Cardiac fibroblast (primary cell): ENCODE results near the gene TTLL4.
A peak's percentile ranks its signal among the peaks of the same experiment; 100 is the strongest.

Source experiments
- DNase-seq, 2 donors: peaks; one replicate each; pipeline versions ENCODE4 v3.0.0 to v3.0.0-alpha.2; 2010; ENCODE audit warnings: low read depth in 2 of 2
- H3K4me3 ChIP-seq, 2 donors: replicated peaks in 1 of 2; 1 replicate in 1 of 2; 2 replicates in 1 of 2; pipeline ENCODE4 v1.5.1; 2011; ENCODE audit warnings: low read depth in 2 of 2, low read length in 2 of 2, mild to moderate bottlenecking in 2 of 2, moderate library complexity in 1 of 2
- CTCF ChIP-seq: IDR thresholded peaks from one replicate; pipeline ENCODE4 v1.5.1; 2011; ENCODE audit warnings: low read depth, mild to moderate bottlenecking, low read length, inconsistent platforms

The TTLL4 gene

DNA sequence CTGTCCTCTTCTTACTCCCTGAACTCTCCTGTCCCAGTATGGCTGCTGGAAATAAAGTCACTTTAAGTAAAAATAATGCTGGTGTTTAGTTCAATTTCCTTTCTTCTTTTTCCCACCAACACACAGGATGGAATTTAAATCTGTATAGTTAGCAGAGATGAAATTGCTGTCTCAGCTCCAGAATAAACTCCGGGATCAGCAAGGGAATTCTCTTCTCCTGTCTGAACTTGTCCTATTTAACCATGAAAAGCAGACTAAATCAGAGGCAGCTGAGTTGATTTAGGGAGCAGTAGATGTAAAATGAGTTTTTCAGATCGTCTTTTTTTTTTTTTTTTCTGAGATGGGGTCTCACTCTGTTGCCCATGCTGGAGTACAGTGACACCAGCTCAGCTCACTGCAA, 25.9 kb downstream of the TTLL4 start:
- H3K4me3 ChIP-seq, result no peak overlapping the region
- DNase-seq, result no peak
- TF ChIP-seq CTCF, result no peak

DNA sequence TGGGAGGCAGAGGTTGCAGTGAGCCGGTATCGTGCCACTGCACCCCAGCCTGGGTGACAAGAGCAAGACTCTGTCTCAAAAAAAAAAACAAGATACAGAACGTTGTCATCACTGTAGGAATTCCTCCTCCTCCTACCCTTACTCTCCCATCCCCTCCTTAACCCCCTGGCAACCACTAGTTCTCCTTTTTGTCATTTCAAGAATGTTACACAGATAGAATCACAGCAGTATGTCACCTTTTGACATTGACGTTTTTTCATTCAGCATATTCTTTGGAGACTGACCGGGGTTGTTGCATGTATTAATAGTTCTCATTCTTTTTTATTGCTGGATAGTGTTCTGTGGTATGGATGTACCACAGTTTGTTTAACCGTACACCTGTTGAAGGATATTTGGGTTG, 32.4 kb downstream of the TTLL4 start:
- no peak overlapping the region for H3K4me3 ChIP-seq
- no peak for DNase-seq
- TF ChIP-seq CTCF, result no peak

DNA sequence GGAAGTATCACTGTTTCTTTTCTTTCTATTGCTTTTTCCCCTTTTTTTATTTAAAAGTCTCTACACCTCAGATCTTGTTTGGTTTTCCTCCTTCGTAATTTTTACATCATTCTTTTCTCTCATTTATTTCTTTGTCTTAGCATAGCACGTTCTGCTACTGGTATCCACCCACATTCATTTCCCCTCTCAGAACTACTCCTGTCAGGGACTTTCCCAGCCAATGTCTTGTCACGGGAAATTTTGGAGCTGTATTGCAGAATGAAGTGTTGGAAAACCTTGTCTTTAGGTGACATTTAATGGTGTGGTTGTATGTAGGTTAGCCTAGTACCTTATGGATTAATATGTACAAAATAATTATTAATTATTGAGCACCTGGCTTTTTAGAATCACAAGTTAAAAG, 34.0 kb downstream of the TTLL4 start:
- TF ChIP-seq CTCF, result no peak

DNA sequence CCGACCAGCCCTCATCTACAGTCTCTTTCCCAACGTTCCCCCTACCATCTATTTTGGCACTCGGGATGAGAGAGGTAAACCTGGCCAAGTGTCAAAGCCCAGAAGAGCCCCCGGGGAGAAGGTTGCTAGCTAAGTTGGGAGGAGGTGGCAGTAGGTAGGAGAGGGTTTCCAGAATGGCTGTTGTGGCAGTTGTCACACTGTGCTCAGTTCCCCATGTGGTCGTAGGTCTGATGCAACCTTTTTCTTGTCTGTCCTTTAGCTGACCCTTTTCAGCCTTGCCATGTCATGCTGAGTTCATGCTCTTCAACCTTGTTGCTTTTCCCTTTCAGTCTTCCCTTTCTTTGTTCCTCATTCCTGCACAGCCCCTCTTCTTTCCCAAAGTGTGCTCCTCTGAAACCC, 34.5 kb downstream of the TTLL4 start:
- no peak overlapping the region for H3K4me3 ChIP-seq
- TF ChIP-seq CTCF, result no peak
- DNase-seq, result peak; percentile 10 to 37

More for the DNA sequence above, 34.0 kb downstream of the TTLL4 start:
- no peak overlapping the region for H3K4me3 ChIP-seq
- peak in 1 of 2 donors; percentile 24 for DNase-seq

DNA sequence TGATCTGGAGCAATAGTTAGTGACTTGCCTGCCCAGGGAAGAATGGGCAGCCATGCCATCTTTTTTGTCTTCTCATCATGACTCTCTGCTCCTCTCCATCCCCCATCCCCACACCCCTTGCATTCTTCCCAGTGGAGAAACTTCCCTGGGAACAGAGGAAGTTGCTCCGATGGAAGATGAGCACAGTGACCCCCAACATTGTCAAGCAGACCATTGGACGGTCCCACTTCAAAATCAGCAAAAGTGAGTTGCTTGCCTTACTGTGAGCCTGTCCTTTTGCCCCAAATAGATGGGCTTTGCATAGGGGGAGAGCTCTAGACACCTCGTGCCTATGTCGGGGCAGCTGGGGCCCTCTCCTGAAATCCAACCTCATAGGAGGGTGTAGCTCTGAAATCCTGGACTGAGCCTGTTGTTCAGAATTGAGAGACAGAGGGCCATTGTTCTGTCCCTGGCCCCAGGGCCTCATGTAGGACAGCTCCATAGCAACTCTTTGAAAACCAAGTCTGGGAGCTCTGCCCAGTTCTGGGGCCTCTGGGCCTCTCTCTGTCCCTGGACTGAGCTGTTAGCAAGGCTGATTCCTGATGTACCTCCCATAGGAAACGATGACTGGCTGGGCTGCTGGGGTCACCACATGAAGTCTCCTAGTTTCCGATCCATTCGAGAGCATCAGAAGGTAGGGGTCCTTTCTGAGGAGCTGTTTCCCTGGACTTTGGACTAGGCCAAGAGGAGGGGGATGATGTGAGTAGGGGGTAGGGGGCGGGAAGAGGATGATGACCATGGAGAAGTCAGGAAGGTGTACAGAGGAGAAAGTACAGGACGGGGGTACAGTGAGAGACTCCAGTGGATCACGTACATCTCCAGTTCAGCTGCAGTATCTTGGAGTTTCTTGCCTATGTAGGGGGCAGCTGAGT, 35.2 kb downstream of the TTLL4 start:
- TF ChIP-seq CTCF, result no peak
- DNase-seq, result peak; percentile 61 to 93
- H3K4me3 ChIP-seq, result no peak overlapping the region

DNA sequence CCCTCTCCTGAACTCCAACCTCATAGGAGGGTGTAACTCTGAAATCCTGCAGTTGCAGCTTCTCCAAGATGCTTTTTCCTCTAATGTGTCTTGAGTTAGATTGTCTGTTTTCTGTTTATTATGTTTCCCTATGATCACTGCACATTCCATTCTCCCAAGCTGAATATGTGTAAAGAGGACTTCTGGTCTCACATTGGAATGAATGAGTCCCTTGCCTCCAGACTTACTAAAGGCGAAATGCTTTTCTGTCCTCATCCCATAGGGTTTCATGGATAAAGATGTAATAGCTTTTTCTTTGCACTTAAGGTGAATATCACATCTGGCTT, 35.8 kb downstream of the TTLL4 start:
- peak in 1 of 2 donors; percentile 23 for DNase-seq
- no peak overlapping the region for H3K4me3 ChIP-seq
- TF ChIP-seq CTCF, result no peak
